Measurements from ENCODE around the gene GLS2. TPM values are rescaled to one million over a fixed set of nuclear protein-coding genes. Genes with fewer than 3 reads are reported as not detected.
"Not testable (repeated sequence)": the region's sequence is repeated elsewhere in the genome, so short reads cannot be mapped to it uniquely, and the experiment has no call there.

GLS2 gene
- total RNA-seq, 1 experiment from 2014 or later: not detected

- in situ Hi-C loops (cut with HindIII; ENCODE audit: low pct_unique_long_range_greater_than_20kb, low sequenced_read_pairs): not testable (repeated sequence)
- peak; percentile 42 for DNase-seq (ENCODE audit: low read depth)
Measured at GRCh38 chr12:56496704-56497103, 8.7 kb upstream of the GLS2 start.

DNA sequence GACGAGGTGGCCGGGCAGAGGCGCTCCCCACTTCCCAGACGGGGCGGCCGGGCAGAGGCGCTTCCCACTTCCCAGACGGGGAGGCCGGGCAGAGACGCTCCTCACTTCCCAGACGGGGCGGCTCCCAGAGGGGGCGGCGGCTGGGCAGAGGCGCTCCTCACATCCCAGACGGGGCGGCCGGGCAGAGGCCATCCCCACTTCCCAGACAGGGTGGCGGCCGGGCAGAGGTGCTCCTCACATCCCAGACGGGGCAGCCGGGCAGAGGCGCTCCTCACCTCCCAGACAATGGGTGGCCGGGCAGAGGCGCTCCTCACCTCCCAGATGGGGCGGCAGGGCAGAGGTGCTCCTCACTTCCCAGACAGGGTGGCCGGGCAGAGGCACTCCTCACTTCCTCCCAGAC, 6.5 kb upstream of the GLS2 start:
- DNase-seq (ENCODE audit: low read depth); in situ Hi-C loops (cut with HindIII; ENCODE audit: low pct_unique_long_range_greater_than_20kb, low sequenced_read_pairs): not testable (repeated sequence)

DNA sequence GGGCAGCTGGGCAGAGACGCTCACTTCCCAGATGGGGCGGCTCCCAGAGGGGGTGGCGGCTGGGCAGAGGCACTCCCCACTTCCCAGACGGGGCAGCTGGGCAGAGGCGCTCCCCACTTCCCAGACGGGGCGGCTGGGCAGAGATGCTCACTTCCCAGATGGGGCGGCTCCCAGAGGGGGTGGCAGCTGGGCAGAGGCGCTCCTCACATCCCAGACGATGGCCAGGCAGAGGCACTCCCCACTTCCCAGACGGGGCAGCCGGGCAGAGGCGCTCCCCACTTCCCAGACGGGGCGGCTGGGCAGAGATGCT, 6.1 kb upstream of the GLS2 start:
- DNase-seq (ENCODE audit: low read depth); in situ Hi-C loops (cut with HindIII; ENCODE audit: low pct_unique_long_range_greater_than_20kb, low sequenced_read_pairs): not testable (repeated sequence)

- in situ Hi-C loops (cut with HindIII; ENCODE audit: low pct_unique_long_range_greater_than_20kb, low sequenced_read_pairs); DNase-seq (ENCODE audit: low read depth): not testable (repeated sequence)
Measured at GRCh38 chr12:56493409-56494105, 5.6 kb upstream of the GLS2 start.

GRCh38 chr12:56490360-56490759, 2.4 kb upstream of the GLS2 start:
- in situ Hi-C loops (cut with HindIII; ENCODE audit: low pct_unique_long_range_greater_than_20kb, low sequenced_read_pairs): no loop called here
- DNase-seq (ENCODE audit: low read depth): no peak

GRCh38 chr12:56487448-56488040, 417 bp downstream of the GLS2 start:
- in situ Hi-C loops (cut with HindIII; ENCODE audit: low pct_unique_long_range_greater_than_20kb, low sequenced_read_pairs): no loop called here
- no peak for DNase-seq (ENCODE audit: low read depth)

DNA sequence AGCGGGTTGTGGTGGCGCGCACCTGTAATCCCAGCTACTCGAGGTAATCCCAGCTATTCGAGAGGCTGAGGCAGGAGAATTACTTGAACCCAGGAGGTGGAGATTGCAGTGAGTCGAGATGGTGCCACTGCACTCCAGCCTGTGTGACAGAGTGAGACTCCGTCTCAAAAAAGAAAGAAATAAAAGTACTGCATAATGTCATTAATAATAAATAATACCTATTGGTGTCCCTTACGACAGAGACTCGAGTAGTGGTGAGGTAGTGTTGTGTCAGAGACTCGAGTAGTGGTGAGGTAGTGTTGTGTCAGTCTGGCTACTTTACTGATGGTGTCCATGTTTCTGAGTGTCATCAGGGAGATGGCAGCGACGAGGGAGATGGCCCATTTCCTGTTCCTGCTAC, 1.3 kb downstream of the GLS2 start:
- no peak for DNase-seq (ENCODE audit: low read depth)
- in situ Hi-C loops (cut with HindIII; ENCODE audit: low pct_unique_long_range_greater_than_20kb, low sequenced_read_pairs): no loop called here

GRCh38 chr12:56484566-56484965, 3.4 kb downstream of the GLS2 start:
- no peak for DNase-seq (ENCODE audit: low read depth)
- in situ Hi-C loops (cut with HindIII; ENCODE audit: low pct_unique_long_range_greater_than_20kb, low sequenced_read_pairs): no loop called here

DNA sequence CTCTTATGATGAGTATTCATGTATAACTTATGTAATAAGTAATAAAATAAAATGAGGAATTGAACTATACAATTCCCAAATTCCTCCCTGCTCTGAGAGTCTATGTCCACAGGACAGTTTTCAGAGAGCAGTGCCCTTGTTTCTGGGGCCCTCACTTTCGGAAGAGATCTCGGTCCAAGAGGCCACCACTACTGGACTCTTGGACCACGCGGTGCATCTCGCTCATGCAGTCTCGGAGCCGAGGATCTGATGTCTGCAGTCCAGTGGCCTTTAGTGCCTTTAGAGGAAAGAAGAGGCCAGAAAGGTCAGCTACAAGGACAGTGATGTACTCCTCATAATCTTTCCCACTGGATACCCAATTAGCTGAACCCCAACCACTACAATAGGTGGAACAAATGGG, 8.3 kb downstream of the GLS2 start:
- in situ Hi-C loops (cut with HindIII; ENCODE audit: low pct_unique_long_range_greater_than_20kb, low sequenced_read_pairs): no loop called here
- DNase-seq (ENCODE audit: low read depth): no peak

DNA sequence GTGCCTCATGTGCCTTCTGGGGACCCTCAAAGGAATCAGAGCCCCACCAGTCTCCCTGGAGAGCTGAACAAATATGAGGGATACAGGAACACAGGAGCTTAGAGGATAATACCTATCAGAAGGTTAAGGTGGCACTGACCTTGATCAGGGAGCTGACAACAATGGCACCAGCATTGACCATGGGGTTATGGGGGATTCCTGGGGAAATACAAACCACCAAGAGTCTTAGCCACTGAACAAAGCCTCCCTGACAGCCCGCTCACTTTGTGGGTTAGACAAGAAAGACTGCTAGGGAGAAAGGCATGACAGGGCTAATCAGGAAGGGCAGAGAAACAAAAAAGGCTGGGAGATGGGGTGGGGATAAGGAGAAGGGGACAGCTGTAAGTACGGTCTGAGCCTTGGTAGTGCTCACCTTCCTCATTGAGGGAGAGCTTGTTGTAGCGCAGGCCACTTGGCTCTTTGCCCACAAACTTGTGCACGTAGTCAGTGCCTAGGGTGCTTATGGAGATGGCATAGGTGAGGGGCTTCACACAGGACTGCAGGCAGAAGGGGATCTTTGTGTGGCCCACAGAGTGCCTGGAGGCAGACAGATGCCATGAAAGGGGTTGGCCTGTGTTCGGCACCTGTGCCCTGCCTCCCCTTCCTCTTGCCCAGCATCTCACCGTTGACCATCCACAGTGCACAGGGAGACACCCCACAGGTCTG, 10.3 kb downstream of the GLS2 start:
- in situ Hi-C loops (cut with HindIII; ENCODE audit: low pct_unique_long_range_greater_than_20kb, low sequenced_read_pairs): no loop called here
- DNase-seq (ENCODE audit: low read depth): no peak

DNA sequence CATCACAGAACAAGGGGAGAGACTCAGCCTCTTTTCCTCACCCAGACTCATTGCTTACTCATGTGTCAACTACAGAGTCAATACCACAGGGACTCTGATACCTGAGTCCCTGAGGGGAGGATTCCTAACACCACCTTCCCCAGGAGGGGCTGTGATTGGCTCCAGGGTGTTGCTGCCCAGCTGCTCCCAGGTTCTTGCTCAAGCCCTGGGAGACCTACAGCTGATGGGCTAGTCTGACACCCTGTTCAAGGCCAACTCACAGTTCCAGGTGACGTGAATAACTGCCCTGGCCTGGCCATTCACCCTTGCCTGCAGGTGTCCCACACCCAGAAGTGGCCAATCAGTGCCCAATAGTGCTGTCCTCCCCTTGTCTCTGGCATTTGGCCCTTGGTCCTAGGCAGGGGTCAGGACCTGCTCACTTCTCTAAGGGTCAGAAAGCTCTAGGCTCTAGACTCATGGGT, 11.0 kb downstream of the GLS2 start:
- in situ Hi-C loops (cut with HindIII; ENCODE audit: low pct_unique_long_range_greater_than_20kb, low sequenced_read_pairs): no loop called here
- DNase-seq (ENCODE audit: low read depth): no peak

DNA sequence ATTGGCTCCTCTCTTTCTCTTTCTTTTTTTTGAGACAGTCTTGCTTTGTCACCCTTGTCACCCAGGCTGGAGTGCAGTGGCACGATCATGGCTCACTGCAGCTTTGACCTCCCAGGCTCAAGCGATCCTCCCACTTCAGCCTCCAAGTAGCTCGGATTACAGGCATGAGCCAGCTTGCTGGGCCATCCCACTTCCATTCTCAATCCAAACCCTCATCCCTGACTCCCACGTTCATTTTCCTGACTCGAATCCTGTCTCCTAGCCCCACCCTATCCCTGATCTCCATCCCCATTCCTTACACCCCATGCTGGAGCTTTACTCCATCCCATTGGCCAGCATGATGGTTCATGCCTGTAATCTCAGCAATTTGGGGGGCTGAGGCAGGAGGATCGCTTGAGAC, 11.8 kb downstream of the GLS2 start:
- DNase-seq (ENCODE audit: low read depth): no peak
- in situ Hi-C loops (cut with HindIII; ENCODE audit: low pct_unique_long_range_greater_than_20kb, low sequenced_read_pairs): no loop called here

- in situ Hi-C loops (cut with HindIII; ENCODE audit: low pct_unique_long_range_greater_than_20kb, low sequenced_read_pairs): no loop called here
- DNase-seq (ENCODE audit: low read depth): no peak
Measured at GRCh38 chr12:56474389-56474788, 13.6 kb downstream of the GLS2 start.

GRCh38 chr12:56469007-56469930, 18.7 kb downstream of the GLS2 start:
- in situ Hi-C loops (cut with HindIII; ENCODE audit: low pct_unique_long_range_greater_than_20kb, low sequenced_read_pairs): no loop called here
- DNase-seq (ENCODE audit: low read depth): peak; percentile 47

DNA sequence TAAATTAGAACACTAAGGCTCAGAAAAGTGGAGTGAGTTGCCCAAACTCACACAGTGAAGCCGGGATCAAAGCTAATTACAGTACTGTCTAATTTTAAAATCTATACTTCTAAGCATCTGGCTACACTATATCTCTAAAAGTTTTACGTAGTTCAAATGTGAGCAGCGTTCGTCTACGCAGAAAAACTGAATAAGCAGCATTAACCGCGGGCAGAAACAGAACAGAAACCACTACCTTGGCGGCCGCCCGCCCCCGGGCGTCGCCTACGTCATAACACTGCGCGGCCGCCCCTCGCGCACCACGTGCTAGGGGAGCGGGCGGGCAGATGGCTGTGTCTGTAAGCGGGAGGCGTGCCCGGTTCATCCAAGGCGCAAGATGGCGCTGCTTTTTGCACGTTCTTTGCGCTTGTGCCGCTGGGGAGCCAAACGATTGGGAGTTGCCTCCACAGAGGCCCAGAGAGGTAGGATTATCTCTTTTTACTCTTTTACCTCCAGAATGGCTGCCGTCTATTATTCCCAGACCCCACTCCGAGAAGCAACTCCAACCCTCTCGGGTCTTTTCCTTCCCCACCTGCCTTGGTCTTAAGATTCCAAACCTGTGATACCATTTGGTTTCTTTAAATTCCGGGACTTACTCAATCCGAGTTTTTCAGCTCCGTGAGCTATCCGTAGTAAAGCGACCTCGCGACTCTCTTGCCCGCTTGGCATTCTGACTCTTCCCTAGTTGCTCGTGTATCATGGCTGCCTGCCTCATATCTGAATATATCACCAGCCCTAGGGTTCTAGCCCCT, 19.6 kb downstream of the GLS2 start, which contains the start of gene SPRYD4:
TSS of gene SPRYD4 (plus strand) at position 363 of the 791 bp plus-strand sequence. CDS start at position 377, 14 bp downstream.
- in situ Hi-C loops (cut with HindIII; ENCODE audit: low pct_unique_long_range_greater_than_20kb, low sequenced_read_pairs): no loop called here
- DNase-seq (ENCODE audit: low read depth): peak; percentile 94

- in situ Hi-C loops (cut with HindIII; ENCODE audit: low pct_unique_long_range_greater_than_20kb, low sequenced_read_pairs): no loop called here
- no peak for DNase-seq (ENCODE audit: low read depth)
Measured at GRCh38 chr12:56462565-56462964, 25.4 kb downstream of the GLS2 start.

GRCh38 chr12:56461235-56462159, 26.5 kb downstream of the GLS2 start:
- DNase-seq (ENCODE audit: low read depth): peak; percentile 86
- in situ Hi-C loops (cut with HindIII; ENCODE audit: low pct_unique_long_range_greater_than_20kb, low sequenced_read_pairs): no loop called here

Data from Caki2 (cell line).